Ovary (tissue), 3 donors: ENCODE results near the gene SSR4.

Source experiments
- POLR2A ChIP-seq: fragments of 450-650 bp; IDR thresholded peaks from one replicate; pipeline ENCODE4 v1.6.1; 2017; ENCODE audit warnings: antibody characterized with exemption, mild to moderate bottlenecking, moderate library complexity
- TF ChIP-seq, protein P1 (sequence below), 3 donors: fragments of 450-650 bp in 2 of 3; fragments of 200-600 bp in 1 of 3; IDR thresholded peaks; one replicate each; pipeline versions ENCODE4 v1.5.1 to v1.8.0; 2016 to 2022; ENCODE audit warnings: antibody characterized with exemption in 3 of 3, mild to moderate bottlenecking in 1 of 3
- donor health status: DM: no; HTN: no; CAD: no.

DNA sequence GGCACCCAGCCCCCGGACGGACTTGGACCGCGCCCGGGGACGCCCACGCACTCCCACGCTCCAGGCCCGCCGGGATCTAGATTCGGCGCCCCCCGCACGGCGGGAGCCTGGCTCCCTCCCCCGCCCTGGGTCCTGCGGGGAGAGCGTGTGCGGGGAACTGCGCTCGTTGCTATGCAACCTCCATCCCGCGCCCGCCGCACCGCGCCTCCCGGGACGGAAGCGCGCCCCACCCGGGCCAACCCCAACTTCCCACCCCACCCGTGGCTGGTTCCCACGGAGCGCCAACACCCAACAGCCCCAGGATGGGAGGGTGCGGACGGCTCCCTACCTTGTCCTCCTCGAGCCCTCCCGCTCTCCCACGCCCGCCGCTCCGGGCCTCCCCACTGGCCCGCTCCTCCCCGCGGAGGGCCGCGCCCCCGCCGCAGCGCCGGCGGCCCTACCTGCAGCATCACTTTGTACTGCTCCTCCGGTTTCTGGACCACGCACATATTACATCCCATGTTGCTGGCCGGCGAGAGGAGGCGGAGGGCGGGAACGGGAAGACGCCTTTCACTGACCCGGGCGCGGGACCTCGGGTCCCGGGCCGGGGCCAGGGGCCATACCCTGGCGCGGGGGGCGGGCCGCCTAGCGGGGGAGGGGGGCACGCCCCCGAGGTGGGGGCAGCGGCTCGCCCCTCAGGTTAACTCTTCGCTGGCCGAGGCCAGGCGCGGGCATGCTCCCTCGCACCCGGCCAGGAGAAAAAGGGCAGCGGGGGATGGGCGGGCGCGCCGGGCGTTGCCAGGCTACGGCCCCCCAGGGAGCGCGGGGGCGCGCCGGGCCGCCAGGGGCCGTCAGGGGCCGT, 35.6 kb downstream of the SSR4 start, which contains the start of gene PDZD4:
- TF ChIP-seq, protein P1, sequence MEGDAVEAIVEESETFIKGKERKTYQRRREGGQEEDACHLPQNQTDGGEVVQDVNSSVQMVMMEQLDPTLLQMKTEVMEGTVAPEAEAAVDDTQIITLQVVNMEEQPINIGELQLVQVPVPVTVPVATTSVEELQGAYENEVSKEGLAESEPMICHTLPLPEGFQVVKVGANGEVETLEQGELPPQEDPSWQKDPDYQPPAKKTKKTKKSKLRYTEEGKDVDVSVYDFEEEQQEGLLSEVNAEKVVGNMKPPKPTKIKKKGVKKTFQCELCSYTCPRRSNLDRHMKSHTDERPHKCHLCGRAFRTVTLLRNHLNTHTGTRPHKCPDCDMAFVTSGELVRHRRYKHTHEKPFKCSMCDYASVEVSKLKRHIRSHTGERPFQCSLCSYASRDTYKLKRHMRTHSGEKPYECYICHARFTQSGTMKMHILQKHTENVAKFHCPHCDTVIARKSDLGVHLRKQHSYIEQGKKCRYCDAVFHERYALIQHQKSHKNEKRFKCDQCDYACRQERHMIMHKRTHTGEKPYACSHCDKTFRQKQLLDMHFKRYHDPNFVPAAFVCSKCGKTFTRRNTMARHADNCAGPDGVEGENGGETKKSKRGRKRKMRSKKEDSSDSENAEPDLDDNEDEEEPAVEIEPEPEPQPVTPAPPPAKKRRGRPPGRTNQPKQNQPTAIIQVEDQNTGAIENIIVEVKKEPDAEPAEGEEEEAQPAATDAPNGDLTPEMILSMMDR (IDR thresholded peaks at IDR 0.05) = no peak
- no peak for TF ChIP-seq POLR2A
